Putamen (tissue), 1 donor: ENCODE measurements around the gene SLC25A21.
"Not testable (repeated sequence)": the region's sequence is repeated elsewhere in the genome, so short reads cannot be mapped to it uniquely, and the experiment has no call there.

Source experiments
- DNase-seq: peaks from one replicate; pipeline ENCODE4 v3.0.0-alpha.2; 2016; ENCODE audit warnings: low spot score

Gene SLC25A21

DNA sequence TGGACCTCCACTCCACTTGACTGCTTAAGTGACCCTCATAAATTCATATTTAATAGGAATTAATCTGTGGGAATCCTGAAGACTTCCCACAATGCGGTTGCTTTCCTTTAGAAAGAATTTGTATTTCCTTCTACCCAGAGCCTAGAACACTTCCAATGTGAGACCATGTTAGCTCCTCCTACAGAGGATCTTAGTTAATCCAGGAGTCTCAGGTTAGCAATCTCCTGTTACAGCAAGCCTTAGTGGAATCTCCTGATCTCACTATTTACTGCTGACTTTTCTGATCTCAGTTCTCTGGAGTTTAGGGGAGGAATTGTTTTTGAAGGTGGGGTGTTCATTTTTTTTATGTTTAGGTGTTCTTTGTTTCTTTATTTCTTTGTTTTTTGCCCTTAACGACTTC is 186.0 kb downstream of the SLC25A21 start:
- DNase-seq = no peak

DNA sequence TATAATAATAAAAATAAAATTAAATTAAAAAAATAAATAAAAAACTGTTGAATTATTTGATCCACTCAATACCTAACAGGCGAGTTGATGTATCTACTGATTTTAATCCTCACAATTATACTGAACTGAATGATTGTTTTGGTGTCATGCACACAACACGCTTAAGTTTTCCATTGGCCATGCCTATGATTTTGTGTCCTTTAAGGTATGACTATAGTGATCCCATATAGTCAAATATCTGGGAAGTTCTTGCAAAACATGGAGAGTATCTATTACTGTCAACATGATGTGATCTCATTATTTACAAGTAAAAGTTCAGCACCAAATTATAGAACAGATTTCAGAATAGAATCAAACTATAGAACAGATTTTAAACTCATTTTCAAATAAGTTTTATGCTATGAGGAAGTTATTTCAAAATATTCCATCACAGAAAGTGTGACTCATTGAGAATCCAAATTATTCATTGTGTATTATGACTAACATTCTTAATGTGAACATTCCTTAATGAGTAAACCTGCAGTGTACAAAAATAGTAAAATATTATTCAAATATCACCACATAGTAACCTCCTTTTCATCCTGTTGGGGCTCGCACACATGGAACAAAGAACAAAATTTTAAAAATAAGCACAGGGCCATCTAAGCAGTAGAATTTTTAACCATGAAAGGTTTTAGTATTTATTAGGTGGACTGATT is 190.4 kb downstream of the SLC25A21 start:
- DNase-seq = no peak

DNA sequence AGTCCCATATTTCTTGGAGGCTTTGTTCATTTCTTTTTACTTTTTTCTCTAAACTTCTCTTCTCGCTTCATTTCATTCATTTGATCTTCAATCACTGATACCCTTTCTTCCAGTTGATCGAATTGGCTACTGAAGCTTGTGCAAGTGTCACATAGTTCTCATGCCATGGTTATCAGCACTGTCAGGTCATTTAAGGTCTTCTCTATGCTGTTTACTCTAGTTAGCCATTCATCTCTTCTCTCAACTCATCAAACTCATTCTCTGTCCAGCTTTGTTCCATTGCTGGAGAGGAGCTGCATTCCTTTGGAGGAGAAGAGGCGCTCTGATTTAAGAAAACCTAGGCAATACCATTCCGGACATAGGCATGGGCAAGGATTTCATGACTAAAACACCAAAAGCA is 192.0 kb downstream of the SLC25A21 start:
- DNase-seq = not testable (repeated sequence)

DNA sequence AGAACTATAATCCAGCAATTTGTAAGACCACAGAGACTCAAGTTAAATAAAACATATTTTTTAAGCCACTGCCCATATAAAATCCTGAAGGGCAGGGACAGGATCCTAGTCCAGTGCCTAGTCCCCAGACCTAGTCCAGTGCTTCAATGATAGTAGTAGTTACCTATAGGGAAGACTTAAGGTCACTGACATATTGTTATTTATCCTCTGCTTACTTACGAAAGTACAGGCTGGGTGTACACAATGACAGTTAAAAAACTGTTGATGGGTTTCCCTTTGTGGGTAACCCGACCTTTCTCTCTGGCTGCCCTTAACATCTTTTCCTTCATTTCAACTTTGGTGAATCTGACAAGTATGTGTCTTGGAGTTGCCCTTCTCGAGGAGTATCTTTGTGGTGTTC is 192.5 kb downstream of the SLC25A21 start:
- no peak for DNase-seq

DNA sequence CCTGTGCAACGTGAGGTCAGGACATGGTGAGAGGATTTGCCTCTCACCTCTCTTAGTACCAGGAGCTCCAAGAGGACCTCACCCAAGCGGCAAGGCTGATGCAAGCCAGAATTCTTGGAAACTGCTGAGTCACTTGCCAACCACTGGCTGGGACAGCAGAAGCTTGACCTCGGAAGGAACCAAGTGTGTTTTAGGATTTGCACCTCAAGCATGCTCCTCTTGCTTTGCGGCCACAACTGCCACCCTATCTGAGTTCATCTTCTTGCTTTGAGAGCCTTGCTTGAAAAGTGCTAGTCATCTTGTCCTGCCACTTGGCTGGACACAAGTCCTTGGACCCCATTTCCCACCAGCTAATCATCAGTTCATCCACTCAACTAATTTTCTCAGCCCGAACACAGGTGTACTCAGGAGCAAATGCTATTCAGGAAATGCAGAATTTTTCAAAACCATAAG is 195.8 kb downstream of the SLC25A21 start:
- no peak for DNase-seq

DNA sequence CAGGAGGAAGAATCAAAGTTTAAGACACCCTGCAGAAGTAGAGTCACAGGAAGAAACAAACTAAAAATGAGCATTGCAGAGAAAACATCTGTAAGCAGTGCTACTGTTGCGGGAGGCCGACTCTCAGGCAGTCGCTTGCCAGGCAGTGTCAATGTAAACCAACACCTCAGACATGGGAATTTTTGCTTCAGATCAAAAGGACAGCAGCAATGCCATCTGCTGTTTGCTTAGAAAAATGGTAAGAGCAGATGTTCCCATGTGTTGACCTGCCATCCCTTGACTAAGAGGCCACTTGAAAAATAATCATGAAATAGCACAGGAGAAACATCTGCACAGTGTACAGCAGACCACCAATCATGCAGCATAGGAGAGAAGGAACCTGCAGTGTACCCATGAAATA is 196.6 kb downstream of the SLC25A21 start:
- DNase-seq = no peak

DNA sequence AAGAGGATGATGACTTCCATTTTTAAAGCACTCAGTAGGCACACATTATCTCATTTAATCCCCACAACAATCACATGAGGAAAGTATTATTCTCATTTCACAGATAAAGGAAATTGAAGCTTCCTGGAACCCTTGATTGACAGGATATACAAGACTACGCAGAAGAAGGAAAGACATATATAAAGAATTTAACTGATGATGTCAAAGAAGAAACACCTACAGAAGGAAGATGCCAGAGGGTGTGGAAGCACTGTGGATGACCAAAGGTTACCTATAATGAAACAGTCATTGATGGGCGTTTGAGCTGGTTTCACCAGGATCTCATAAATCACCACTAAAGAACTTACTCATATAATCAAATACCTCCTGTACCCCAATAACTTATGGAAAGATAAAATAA is 197.4 kb downstream of the SLC25A21 start:
- no peak for DNase-seq

DNA sequence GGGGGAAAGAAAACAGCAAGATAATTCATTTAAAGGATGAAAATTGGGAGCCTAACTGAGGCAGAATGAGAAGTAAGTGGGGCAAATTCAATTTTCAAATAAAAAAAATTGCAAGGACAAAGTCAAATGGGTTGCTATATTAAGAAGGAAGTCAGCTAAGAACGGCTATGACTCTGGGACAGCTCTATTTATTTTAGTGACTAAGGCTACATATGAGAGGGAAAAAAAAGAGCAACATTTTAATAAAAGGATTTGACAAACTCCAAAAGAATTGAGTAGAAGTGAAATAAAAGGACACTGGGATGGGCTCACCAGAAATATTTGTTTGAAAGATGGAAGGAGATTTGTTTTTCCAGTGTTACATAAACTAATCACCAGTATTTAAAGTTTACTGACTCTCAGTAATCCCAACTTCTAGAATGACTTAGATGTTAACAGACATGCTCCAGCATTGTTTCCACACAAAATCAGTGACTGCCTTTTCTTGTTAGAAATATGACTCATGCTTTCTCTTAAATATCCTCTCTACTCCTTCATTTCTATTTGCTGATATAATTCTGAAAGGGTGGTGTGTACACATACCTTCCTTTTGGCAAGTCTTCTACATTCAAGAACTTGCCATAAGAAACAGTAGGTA is 198.5 kb downstream of the SLC25A21 start:
- DNase-seq = no peak

DNA sequence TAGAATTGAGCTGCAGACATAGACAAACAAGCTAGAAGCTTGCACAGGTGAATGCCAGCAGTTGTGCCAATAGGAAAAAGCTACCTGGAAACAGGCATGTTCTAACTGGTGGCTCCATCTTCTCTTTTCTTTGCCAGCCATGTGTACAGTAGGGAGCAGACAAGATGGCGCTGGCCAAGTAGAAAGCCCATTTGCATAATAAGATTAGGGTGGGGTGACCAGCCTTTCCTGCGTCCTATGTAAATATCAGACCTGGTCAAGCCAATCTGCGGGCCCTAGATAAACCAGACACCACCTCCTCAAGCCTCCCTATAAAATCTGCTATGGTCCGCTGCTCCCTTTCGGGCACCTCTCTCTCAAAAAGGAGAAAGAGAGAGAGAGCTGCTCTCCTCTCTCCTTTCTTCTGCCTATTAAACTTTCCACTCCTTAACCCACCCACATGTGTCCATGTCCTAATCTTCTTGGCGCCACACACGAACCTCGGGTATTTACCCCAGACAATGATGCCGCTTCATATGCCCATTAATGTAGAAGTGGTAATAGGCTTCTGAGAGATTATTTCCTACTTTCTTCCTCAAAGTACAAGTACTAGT is 201.0 kb downstream of the SLC25A21 start:
- DNase-seq = no peak

DNA sequence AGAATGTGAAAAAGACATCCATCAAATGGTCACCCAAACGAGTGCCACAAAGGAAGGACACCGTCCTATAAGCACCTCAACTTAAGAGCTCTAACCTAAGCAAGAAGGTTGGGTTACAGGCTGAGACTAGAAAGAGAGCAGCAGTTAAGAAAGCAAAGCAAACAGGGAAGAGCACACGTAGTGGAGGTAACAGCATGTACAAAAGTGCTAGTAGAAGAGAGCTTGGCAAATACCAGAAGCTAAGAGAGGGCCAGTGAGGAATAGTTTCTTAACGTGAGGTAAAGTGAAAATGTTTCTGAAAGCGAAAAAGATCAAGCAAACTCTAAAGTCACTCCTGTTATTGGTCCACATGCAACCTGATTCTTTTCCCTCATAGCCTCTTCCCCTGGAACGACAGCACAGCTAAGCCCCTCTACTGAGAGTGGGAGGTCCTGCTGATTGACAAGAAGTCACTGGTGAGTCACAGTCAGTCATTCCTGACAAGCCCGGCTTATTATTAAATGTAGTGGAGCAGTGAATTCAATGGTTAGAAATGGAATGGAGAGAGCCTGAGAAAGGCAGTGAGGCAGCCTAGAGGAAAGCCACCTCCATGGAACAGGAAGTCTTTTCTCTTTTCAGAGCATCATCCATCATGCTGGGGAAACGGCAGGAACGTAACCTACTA is 204.4 kb downstream of the SLC25A21 start:
- DNase-seq = no peak

DNA sequence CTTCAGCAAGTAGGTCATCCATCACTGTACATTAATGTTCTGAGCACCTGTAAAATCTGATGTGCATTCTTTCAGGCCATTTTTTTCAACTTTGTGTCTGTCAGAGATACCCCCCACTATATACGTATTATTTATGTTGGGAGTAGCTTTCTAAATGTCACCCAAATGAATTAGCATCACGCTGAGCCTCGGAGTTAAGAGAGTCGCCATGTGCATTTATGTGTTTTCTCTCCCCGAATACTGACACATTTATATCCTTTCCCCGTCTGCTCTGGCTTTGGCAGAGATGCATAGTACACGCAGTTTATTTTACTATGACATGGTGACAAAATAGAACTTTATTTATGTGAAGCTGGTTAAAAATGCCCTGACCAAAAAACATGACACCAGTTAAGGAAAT is 216.4 kb downstream of the SLC25A21 start:
- DNase-seq = no peak

DNA sequence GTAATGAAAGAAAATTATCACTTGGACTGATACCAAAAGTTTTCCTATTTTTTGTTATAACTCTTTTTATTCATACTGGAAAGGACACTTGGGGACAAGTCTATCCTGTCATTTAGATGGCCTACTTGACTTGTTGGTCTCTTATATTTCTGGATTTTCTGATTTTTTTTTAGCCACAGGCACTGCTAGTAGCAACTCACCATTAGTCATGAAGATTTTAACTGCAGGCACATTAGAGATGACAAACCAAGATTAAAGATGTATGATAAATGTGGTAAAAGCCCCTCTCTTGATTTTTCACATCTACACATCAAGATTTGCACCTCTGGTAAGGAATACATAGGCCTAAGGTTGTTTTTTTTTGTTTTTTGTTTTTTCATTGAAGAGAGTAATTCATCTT is 217.0 kb downstream of the SLC25A21 start:
- no peak for DNase-seq

DNA sequence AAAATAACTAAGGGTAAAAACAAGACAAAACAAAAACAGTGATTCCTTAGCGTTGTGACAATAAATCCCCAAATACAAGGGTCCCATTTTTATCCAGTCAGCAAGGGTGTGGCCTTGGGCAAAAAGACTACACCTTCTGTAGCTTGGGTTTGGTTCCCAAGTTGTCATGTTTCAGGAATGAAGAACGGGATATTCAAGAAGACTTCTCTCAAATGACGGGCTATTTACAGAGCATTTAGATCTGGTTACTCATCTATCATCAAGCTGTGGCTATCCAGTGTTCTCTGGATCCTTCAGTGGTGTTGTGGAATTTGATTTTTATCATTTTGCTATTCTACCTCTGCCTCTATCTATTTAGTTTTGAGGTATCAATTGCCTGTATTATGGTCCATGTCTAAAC is 219.7 kb downstream of the SLC25A21 start:
- DNase-seq = no peak

DNA sequence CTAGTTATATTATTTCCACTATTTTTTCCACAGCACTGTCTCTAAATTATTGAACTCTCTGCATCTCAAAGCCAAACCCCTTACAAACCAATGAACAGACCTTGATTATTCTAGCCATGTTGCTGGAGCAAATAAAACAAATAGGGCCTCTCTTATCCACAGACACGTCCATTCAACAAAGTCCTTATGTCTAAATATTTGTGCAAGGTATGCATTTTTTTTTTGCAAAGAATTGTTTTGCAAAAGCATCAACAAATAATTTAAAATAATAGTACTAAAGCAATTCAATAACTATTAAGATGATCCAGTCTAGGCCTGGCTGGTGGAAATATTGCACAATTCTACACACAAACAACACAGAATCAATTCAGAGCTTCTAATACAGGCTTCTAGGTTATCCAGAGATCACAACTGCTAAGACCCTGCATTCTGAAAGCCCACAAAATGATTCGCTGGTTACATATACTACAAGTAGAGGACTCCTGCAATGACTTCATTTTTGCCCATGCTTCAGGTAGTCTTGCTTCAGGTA is 221.0 kb downstream of the SLC25A21 start:
- no peak for DNase-seq

DNA sequence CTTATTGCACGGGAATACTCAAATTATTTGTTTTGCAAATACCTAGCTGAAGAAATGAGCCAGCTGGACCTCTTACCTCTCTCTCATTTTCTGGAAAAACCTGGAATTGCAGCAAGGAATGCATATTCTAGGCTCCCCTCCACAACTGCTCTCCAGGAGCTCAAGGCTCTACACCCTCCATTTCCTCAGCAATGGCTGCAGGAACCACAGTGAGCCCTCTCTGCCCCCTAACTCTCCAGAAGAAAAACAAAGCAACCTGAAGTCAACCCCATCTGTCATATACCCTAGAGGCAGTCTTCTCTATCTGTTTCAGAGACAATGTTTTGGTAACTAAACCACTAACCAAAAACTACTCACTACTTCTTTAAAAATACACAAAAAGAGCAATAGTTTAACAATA is 221.6 kb downstream of the SLC25A21 start:
- no peak for DNase-seq

DNA sequence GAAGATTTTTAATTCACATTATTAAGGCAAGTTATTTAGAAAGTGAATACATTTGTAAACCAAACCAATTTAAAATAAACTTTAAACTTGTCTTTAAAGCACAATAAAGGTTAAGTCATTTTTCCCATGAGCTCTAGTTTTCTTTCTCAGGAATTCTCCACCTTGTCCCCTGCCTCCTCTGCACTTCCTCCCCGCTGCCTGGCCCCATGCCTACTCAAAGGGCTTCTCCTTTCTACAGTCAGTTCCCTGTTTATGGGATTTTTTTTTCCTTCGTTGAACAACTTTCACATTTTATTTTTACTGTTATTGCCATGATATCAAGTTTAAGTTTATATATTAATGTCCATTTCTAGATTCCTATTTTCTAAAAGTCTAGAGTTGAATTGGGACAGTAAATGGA is 223.0 kb downstream of the SLC25A21 start:
- no peak for DNase-seq

DNA sequence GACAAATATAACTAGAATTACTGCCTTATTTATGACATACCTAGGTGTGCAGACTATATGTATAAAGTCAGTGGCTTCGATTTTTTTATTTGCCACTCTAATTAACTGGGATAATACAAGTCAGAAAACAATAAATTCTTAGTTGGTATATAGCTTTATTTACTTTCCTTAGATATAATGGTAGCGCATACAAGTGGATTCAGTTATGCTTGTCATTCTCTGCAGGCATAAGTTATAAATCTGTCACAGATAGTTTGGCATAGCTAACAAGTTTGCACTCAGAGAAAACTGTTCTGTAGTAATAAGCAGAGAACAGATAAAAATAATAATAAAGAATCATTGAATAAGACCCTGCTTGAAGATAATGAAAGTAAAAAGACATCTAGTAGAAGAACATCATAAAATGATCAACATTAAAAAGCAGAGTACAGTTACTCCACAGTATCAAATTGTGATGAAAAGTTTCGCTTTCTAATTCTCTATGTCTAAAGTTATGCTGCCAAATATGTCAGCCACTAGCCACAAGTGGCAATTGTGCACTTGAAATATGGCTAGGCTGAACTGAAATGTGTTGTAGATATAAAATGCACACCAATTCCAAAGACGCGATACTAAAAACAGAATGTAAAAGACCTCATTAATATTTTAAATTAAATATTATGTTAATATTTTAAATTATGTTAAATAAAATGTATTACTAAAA is 224.1 kb downstream of the SLC25A21 start:
- DNase-seq = no peak

DNA sequence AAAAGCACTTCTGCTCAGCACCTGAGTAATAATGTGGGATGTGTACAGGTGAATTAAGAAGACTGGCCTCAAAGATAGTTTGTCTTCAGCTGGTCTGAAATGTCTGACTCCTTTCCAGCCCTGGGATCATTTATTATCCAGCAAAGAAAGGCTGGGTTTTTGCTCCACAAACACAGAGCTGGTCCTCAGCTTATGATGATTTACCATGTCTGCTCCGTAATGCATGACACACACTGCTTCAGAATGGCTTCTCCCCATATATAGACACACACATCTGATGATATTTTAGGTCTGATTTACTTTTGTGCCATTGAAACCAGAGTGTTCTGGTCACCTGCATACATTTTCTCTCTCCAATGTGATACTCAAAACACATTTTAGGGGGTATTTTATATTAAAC is 225.0 kb downstream of the SLC25A21 start:
- no peak for DNase-seq

DNA sequence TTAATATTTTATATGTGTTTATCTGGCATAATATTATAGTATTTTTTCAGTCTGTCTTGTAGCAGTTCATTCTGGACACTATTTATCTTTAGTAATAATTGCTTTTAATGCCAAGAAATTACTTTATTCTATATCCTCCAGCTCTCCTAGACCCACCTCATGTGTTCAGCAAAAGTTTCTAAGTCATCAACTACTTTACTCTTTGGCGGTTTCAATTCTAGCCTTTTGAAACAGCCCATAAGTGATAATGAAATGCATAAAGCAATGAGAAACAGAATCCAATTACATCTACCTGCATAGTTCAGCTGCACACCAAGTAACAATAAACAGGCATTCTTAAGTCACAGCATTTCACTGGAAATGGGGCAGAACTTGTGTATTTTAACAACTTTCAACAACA is 225.5 kb downstream of the SLC25A21 start:
- no peak for DNase-seq

DNA sequence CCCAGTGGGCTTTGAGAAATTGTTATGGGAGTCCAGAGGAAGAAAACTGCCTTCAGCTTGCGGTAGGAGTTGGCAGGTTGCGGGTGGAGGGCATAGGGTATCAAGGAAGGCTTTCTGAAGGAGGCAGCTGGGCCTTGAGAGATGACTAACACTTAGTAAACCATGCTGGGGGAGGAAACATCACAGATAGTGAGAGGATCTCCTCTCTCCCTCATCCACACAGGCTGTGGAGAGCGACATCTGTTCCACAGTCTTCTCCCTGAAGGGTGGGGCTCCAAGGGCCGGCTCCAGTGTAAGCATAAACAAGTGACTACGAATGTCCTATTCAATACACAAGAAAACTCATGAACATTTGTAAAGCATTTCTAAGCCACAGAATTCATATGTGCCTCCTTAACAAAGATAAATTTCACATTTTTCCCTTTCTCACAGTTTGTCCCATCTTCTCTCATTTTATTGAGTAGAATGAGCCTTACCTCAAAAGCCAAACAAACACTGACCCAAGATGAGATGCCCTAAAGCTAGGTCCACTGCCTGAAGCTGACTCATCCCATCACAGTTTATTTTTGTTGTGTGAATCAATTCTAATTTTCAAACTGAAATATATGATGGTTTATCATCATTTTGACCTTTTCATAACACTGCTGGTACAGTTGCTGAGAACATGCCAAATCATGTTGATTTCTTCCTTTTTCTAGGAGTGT is 227.9 kb downstream of the SLC25A21 start:
- no peak for DNase-seq

DNA sequence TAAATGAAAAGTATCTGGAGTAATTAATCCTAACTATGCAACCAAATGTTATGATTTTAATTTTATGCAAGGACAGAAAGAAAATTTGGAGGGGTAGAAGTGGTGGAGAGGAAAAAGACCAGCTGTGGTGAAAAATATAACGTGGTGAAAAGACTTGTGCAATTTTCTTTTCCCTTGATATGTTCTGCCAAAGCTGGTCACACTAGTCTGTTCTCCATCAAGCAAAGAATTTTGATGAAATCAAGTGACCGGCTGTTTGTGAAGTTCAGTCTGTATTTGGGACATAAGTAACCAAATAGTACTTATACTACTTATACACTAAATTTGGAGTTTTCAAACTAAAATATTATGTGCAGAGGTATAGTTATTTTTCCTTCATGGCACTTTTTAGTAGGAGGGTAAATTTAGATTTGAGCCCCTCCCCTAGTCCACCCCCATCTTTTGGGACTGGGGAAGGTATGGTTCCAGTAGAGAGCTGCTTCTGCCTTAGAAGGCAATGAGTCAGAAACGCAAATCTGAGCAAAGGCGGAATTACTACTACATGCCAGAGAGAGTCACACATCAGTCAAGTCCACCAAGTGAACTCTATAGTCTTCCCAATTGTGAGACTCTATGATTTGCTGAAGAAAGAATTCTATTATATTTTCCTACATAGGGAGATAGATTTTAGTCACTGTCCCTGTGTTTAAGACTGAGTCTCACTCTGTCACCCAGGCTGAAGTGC is 229.7 kb downstream of the SLC25A21 start:
- no peak for DNase-seq
